HG03064 (cell line): ENCODE data around the gene CAPN7.

ENCODE experiments used
- ATAC-seq: cut with Tn5 transposase; IDR thresholded peaks from one replicate; pipeline ENCODE4 v1.9.1; 2021; ENCODE audit warnings: low read depth; ENCODE audit not compliant: unreplicated experiment

Gene CAPN7

GRCh38 chr3:15271785-15272381, 65.8 kb downstream of the CAPN7 start:
- ATAC-seq = peak; percentile 68

- no peak for ATAC-seq
These were observed 66.6 kb downstream of the CAPN7 start for GRCh38 chr3:15272426-15273196.

GRCh38 chr3:15273227-15273626, 67.2 kb downstream of the CAPN7 start:
- ATAC-seq = no peak

- no peak for ATAC-seq
These were observed 70.1 kb downstream of the CAPN7 start for GRCh38 chr3:15276028-15276724.

GRCh38 chr3:15277861-15278500, 71.9 kb downstream of the CAPN7 start:
- ATAC-seq = no peak

- no peak for ATAC-seq
These were observed 73.2 kb downstream of the CAPN7 start for GRCh38 chr3:15279205-15279604.

GRCh38 chr3:15279671-15280402, 73.8 kb downstream of the CAPN7 start:
- no peak for ATAC-seq

- ATAC-seq = no peak
These were observed 74.9 kb downstream of the CAPN7 start for GRCh38 chr3:15280853-15281532.

- ATAC-seq = no peak
These were observed 75.8 kb downstream of the CAPN7 start for GRCh38 chr3:15281817-15282216.

GRCh38 chr3:15283702-15284101, 77.7 kb downstream of the CAPN7 start:
- ATAC-seq = no peak

GRCh38 chr3:15284121-15284889, 78.3 kb downstream of the CAPN7 start:
- no peak for ATAC-seq

GRCh38 chr3:15286022-15286421, 80.0 kb downstream of the CAPN7 start:
- ATAC-seq = no peak

- no peak for ATAC-seq
These were observed 81.7 kb downstream of the CAPN7 start for GRCh38 chr3:15287565-15288330.

GRCh38 chr3:15288331-15289035, 82.4 kb downstream of the CAPN7 start:
- no peak for ATAC-seq

- no peak for ATAC-seq
These were observed 83.6 kb downstream of the CAPN7 start for GRCh38 chr3:15289661-15290060.

GRCh38 chr3:15290736-15291135, 84.7 kb downstream of the CAPN7 start:
- no peak for ATAC-seq

- ATAC-seq = peak; percentile 89
These were observed 85.8 kb downstream of the CAPN7 start for GRCh38 chr3:15291589-15292541.
